ENCODE results near the gene APOBR. TPM values are rescaled to one million over a fixed set of nuclear protein-coding genes. Genes with fewer than 3 reads are reported as not detected.
"Not testable (repeated sequence)": the region's sequence is repeated elsewhere in the genome, so short reads cannot be mapped to it uniquely, and the experiment has no call there.

The APOBR gene
- total RNA-seq, 4 donors from 2014 or later, result 0.49 to 2.1 (median 0.98) TPM

DNA sequence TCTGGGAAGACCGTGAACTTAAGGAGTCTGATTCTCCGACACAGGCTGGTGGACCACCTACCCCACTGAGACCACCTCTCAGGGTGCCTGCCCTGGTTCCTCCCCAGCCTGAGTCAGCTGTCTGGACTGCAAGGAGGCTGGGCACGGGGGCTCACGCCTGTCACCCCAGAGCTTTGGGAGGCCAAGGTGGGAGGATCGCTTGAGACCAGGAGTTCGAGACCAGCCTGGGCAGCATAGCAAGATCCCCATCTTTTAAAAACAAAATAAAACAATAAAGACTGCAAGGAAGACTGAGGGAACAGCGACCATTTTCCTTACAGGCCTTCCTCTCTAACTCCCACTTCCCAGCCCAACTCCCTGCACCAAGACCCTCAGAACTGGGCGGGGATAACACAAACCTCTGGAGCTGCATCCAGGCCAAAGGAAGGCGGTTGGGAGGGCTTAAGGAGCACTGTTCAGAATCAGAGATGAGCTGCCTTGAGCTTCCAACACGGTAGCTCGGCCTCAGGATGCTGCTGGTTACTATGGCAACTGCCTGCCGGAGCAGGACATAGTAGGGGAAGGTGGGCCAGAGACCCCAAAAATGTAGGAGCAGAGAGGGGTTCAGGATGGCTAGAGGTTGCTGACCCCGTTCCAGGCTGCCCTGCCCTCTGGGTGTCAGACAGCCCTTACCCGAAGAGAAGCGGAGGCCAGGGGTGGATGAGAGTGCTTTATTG, 4.4 kb downstream of the APOBR start:
- no peak overlapping the region for H3K27ac ChIP-seq

DNA sequence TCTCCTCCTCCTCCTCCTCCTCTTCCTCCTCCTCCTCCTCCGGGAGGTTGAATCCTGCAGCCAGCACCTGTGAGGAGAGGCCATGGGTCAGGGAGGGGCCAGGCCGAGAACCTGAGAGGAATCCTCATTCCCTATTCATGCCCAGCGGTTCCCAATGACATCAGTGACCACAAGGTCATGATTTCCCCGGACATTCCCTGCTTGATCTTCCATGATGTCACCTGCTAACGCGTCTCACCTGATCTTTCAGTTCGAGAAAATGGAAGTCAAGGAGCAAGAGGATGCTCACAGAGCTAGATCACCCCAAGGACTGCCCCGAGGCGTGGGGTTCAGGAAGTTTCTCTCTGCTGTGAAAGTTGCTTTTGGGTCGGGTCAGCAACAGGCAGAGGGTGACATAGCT, 5.4 kb downstream of the APOBR start:
- 68 to 75% methylated on average over 5 to 9 of the region's 10 CpGs for WGBS, 2 donors
- Histone ChIP-seq H3K4me3 (no peak overlapping the region), H3K9me3 (no peaks in the 10 kb centered on the region), H3K4me1 (peaks cover 0 to 17% (median under 1%) of the 10 kb centered on the region in 3 donors), H3K36me3 (no peaks in the 10 kb centered on the region), H3K27ac (no peak overlapping the region), H3K27me3 (peaks cover 0 to 6% (median 0%) of the 10 kb centered on the region in 4 donors)
- DNase-seq, result no peak
- TF ChIP-seq POLR2A (IDR thresholded peaks at IDR 0.05) (no peak), CTCF (IDR thresholded peaks at IDR 0.05) (no peak)
- intact Hi-C loops (cut with DNase I), result no loop called here

More for the DNA sequence above, 4.4 kb downstream of the APOBR start:
- WGBS, 2 donors, result 84 to 91% methylated on average over 7 to 10 of the region's 15 CpGs
- no peaks in the 10 kb centered on the region for H3K9me3 ChIP-seq
- H3K4me3 ChIP-seq, result no peak overlapping the region
- peaks cover 0 to 3% (median 0%) of the 10 kb centered on the region in 4 donors for H3K27me3 ChIP-seq
- peaks cover 0 to 14% (median 0%) of the 10 kb centered on the region in 3 donors for H3K4me1 ChIP-seq
- no peak for TF ChIP-seq CTCF (IDR thresholded peaks at IDR 0.05)
- no peak for TF ChIP-seq POLR2A (IDR thresholded peaks at IDR 0.05)
- no peaks in the 10 kb centered on the region for H3K36me3 ChIP-seq
- DNase-seq, result no peak
- intact Hi-C loops (cut with DNase I), result no loop called here

GRCh38 chr16:28500476-28501180, 6.2 kb downstream of the APOBR start:
- H3K27ac ChIP-seq; intact Hi-C loops (cut with DNase I); H3K36me3 ChIP-seq; H3K9me3 ChIP-seq; H3K27me3 ChIP-seq; DNase-seq; H3K4me3 ChIP-seq: not testable (repeated sequence)
- 74 to 81% methylated on average over 13 to 18 of the region's 18 CpGs for WGBS, 2 donors
- peaks cover 0 to 20% (median 8%) of the 10 kb centered on the region in 3 donors for H3K4me1 ChIP-seq

GRCh38 chr16:28501258-28502232, 7.1 kb downstream of the APOBR start:
- H3K9me3 ChIP-seq, result no peaks in the 10 kb centered on the region
- WGBS, 2 donors, result 86% methylated on average over 14 to 18 of the region's 19 CpGs
- no peak overlapping the region for H3K4me3 ChIP-seq
- H3K27me3 ChIP-seq, result peaks cover 0 to 6% (median 0%) of the 10 kb centered on the region in 4 donors
- peaks cover 0 to 20% (median 8%) of the 10 kb centered on the region in 3 donors for H3K4me1 ChIP-seq
- TF ChIP-seq POLR2A (IDR thresholded peaks at IDR 0.05), result no peak
- TF ChIP-seq CTCF (IDR thresholded peaks at IDR 0.05), result no peak
- no peaks in the 10 kb centered on the region for H3K36me3 ChIP-seq
- no peak overlapping the region for H3K27ac ChIP-seq
- no peak for DNase-seq
- intact Hi-C loops (cut with DNase I), result no loop called here

DNA sequence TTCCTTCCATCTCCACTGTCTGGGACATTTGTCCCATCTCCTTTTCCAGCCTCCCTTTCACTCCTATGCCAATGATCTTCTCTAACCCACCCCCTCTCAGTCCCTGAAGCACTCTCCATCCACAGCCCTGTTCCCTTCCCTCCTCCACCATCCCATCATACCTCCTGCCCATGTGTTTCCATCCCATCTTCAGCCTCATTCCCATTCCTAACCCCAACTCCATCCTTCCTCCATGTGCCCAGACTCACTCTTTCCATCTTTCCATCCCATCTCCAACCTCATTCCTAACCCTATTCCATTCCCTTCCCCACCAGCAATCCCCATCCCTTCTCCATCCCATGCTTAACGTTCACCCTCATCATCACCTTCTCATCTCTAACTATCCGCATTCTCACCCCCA, 7.8 kb downstream of the APOBR start:
- WGBS, 2 donors, result 63 to 71% methylated on average over 2 of the region's 2 CpGs
- Histone ChIP-seq H3K27ac (no peak overlapping the region), H3K4me1 (peaks cover 0 to 20% (median 8%) of the 10 kb centered on the region in 3 donors)

More for the DNA sequence above, 7.8 kb downstream of the APOBR start:
- peaks cover 0 to 6% (median 0%) of the 10 kb centered on the region in 4 donors for H3K27me3 ChIP-seq
- no peak for DNase-seq
- intact Hi-C loops (cut with DNase I), result no loop called here
- no peak for TF ChIP-seq CTCF (IDR thresholded peaks at IDR 0.05)
- no peak for TF ChIP-seq POLR2A (IDR thresholded peaks at IDR 0.05)
- no peaks in the 10 kb centered on the region for H3K9me3 ChIP-seq
- H3K36me3 ChIP-seq, result no peaks in the 10 kb centered on the region
- no peak overlapping the region for H3K4me3 ChIP-seq

All from esophagus squamous epithelium (tissue), 5 donors.